ENCODE results near the gene DOP1A. TPM values are rescaled to one million over a fixed set of nuclear protein-coding genes. Genes with fewer than 3 reads are reported as not detected.

Gene DOP1A
- total RNA-seq, 1 experiment from 2014 or later, result 50.2 TPM

GRCh38 chr6:83117802-83118201 is 50.3 kb downstream of the DOP1A start:
- H3K4me3 ChIP-seq (ENCODE audit: low read length), result no peak overlapping the region
- no peaks in the 10 kb centered on the region for H3K9me3 ChIP-seq (ENCODE audit: low read length)
- H3K27ac ChIP-seq (ENCODE audit: low read length), result 0 out of 2 replicates have a peak overlapping the region, but pooled peaks have one; percentile 21
- H3K27me3 ChIP-seq (ENCODE audit: low read length), result no peaks in the 10 kb centered on the region
- H3K4me2 ChIP-seq (ENCODE audit: low read depth, low read length, poor library complexity, severe bottlenecking), result no peak overlapping the region
- H3K9me2 ChIP-seq (replicated peaks; ENCODE audit: insufficient read depth, low read length), result no peaks in the 10 kb centered on the region
- H3K9ac ChIP-seq (ENCODE audit: low read length), result no peak overlapping the region
- H3K79me2 ChIP-seq (ENCODE audit: low read length), result peaks cover 2% of the 10 kb centered on the region; the same call in 1 of the 2 replicates
- no peaks in the 10 kb centered on the region for H4K20me1 ChIP-seq (ENCODE audit: insufficient read depth, low read depth, low read length)
- no peak overlapping the region for H2AFZ ChIP-seq (ENCODE audit: low read length)
- DNase-seq, result peak; percentile 50
- H3K36me3 ChIP-seq (ENCODE audit: insufficient read depth, low read length), result peaks cover 13% of the 10 kb centered on the region; the same call in 1 of the 2 replicates
- peaks cover 8% of the 10 kb centered on the region for H3K4me1 ChIP-seq (ENCODE audit: low read length)

GRCh38 chr6:83119742-83120300 is 52.4 kb downstream of the DOP1A start:
- Histone ChIP-seq H3K4me1 (ENCODE audit: low read length) (peaks cover 8% of the 10 kb centered on the region), H3K27ac (ENCODE audit: low read length) (no peak overlapping the region), H4K20me1 (ENCODE audit: insufficient read depth, low read depth, low read length) (no peaks in the 10 kb centered on the region), H2AFZ (ENCODE audit: low read length) (no peak overlapping the region), H3K79me2 (ENCODE audit: low read length) (peaks cover 2% of the 10 kb centered on the region; the same call in 1 of the 2 replicates), H3K4me2 (ENCODE audit: low read depth, low read length, poor library complexity, severe bottlenecking) (no peak overlapping the region), H3K9me2 (replicated peaks; ENCODE audit: insufficient read depth, low read length) (no peaks in the 10 kb centered on the region), H3K36me3 (ENCODE audit: insufficient read depth, low read length) (peaks cover 27% of the 10 kb centered on the region; the same call in 1 of the 2 replicates), H3K9me3 (ENCODE audit: low read length) (no peaks in the 10 kb centered on the region), H3K27me3 (ENCODE audit: low read length) (no peaks in the 10 kb centered on the region), H3K4me3 (ENCODE audit: low read length) (no peak overlapping the region), H3K9ac (ENCODE audit: low read length) (no peak overlapping the region)
- no peak for DNase-seq

GRCh38 chr6:83124553-83124952 is 57.1 kb downstream of the DOP1A start:
- Histone ChIP-seq H3K4me3 (ENCODE audit: low read length) (no peak overlapping the region), H3K27me3 (ENCODE audit: low read length) (no peaks in the 10 kb centered on the region), H3K4me1 (ENCODE audit: low read length) (no peaks in the 10 kb centered on the region), H4K20me1 (ENCODE audit: insufficient read depth, low read depth, low read length) (no peaks in the 10 kb centered on the region), H3K27ac (ENCODE audit: low read length) (no peak overlapping the region), H3K79me2 (ENCODE audit: low read length) (no peaks in the 10 kb centered on the region), H3K9me2 (replicated peaks; ENCODE audit: insufficient read depth, low read length) (no peaks in the 10 kb centered on the region), H3K4me2 (ENCODE audit: low read depth, low read length, poor library complexity, severe bottlenecking) (no peak overlapping the region), H3K9ac (ENCODE audit: low read length) (no peak overlapping the region), H3K36me3 (ENCODE audit: insufficient read depth, low read length) (peaks cover 54% of the 10 kb centered on the region; the same call in 1 of the 2 replicates), H3K9me3 (ENCODE audit: low read length) (no peaks in the 10 kb centered on the region), H2AFZ (ENCODE audit: low read length) (no peak overlapping the region)
- no peak for DNase-seq

GRCh38 chr6:83125425-83125824 is 58.0 kb downstream of the DOP1A start:
- H3K27me3 ChIP-seq (ENCODE audit: low read length), result no peaks in the 10 kb centered on the region
- H3K9ac ChIP-seq (ENCODE audit: low read length), result no peak overlapping the region
- no peaks in the 10 kb centered on the region for H4K20me1 ChIP-seq (ENCODE audit: insufficient read depth, low read depth, low read length)
- H3K36me3 ChIP-seq (ENCODE audit: insufficient read depth, low read length), result peaks cover 58% of the 10 kb centered on the region; the same call in 1 of the 2 replicates
- H3K4me2 ChIP-seq (ENCODE audit: low read depth, low read length, poor library complexity, severe bottlenecking), result no peak overlapping the region
- no peak overlapping the region for H3K4me3 ChIP-seq (ENCODE audit: low read length)
- H3K4me1 ChIP-seq (ENCODE audit: low read length), result no peaks in the 10 kb centered on the region
- H3K79me2 ChIP-seq (ENCODE audit: low read length), result no peaks in the 10 kb centered on the region
- H3K9me2 ChIP-seq (replicated peaks; ENCODE audit: insufficient read depth, low read length), result no peaks in the 10 kb centered on the region
- no peaks in the 10 kb centered on the region for H3K9me3 ChIP-seq (ENCODE audit: low read length)
- DNase-seq, result no peak
- H2AFZ ChIP-seq (ENCODE audit: low read length), result no peak overlapping the region
- H3K27ac ChIP-seq (ENCODE audit: low read length), result no peak overlapping the region

GRCh38 chr6:83126223-83126622 is 58.8 kb downstream of the DOP1A start:
- Histone ChIP-seq H3K36me3 (ENCODE audit: insufficient read depth, low read length) (peaks cover 57% of the 10 kb centered on the region; the same call in 1 of the 2 replicates), H3K4me1 (ENCODE audit: low read length) (no peaks in the 10 kb centered on the region), H4K20me1 (ENCODE audit: insufficient read depth, low read depth, low read length) (no peaks in the 10 kb centered on the region), H3K9ac (ENCODE audit: low read length) (no peak overlapping the region), H3K27me3 (ENCODE audit: low read length) (no peaks in the 10 kb centered on the region), H3K4me2 (ENCODE audit: low read depth, low read length, poor library complexity, severe bottlenecking) (no peak overlapping the region), H3K27ac (ENCODE audit: low read length) (no peak overlapping the region), H2AFZ (ENCODE audit: low read length) (no peak overlapping the region), H3K79me2 (ENCODE audit: low read length) (no peaks in the 10 kb centered on the region), H3K9me3 (ENCODE audit: low read length) (no peaks in the 10 kb centered on the region), H3K9me2 (replicated peaks; ENCODE audit: insufficient read depth, low read length) (no peaks in the 10 kb centered on the region), H3K4me3 (ENCODE audit: low read length) (no peak overlapping the region)
- DNase-seq, result no peak

GRCh38 chr6:83126807-83127206 is 59.3 kb downstream of the DOP1A start:
- H3K4me1 ChIP-seq (ENCODE audit: low read length), result no peaks in the 10 kb centered on the region
- H3K27ac ChIP-seq (ENCODE audit: low read length), result no peak overlapping the region
- H3K9me3 ChIP-seq (ENCODE audit: low read length), result no peaks in the 10 kb centered on the region
- H3K36me3 ChIP-seq (ENCODE audit: insufficient read depth, low read length), result peaks cover 58% of the 10 kb centered on the region; the same call in 1 of the 2 replicates
- H3K27me3 ChIP-seq (ENCODE audit: low read length), result no peaks in the 10 kb centered on the region
- no peak overlapping the region for H3K4me2 ChIP-seq (ENCODE audit: low read depth, low read length, poor library complexity, severe bottlenecking)
- H3K9ac ChIP-seq (ENCODE audit: low read length), result no peak overlapping the region
- no peaks in the 10 kb centered on the region for H3K9me2 ChIP-seq (replicated peaks; ENCODE audit: insufficient read depth, low read length)
- no peaks in the 10 kb centered on the region for H4K20me1 ChIP-seq (ENCODE audit: insufficient read depth, low read depth, low read length)
- DNase-seq, result no peak
- no peak overlapping the region for H3K4me3 ChIP-seq (ENCODE audit: low read length)
- no peaks in the 10 kb centered on the region for H3K79me2 ChIP-seq (ENCODE audit: low read length)
- H2AFZ ChIP-seq (ENCODE audit: low read length), result no peak overlapping the region

- H3K4me1 ChIP-seq (ENCODE audit: low read length), result no peaks in the 10 kb centered on the region
- no peaks in the 10 kb centered on the region for H4K20me1 ChIP-seq (ENCODE audit: insufficient read depth, low read depth, low read length)
- no peak overlapping the region for H3K9ac ChIP-seq (ENCODE audit: low read length)
- H3K9me2 ChIP-seq (replicated peaks; ENCODE audit: insufficient read depth, low read length), result no peaks in the 10 kb centered on the region
- no peak overlapping the region for H3K4me2 ChIP-seq (ENCODE audit: low read depth, low read length, poor library complexity, severe bottlenecking)
- H3K4me3 ChIP-seq (ENCODE audit: low read length), result no peak overlapping the region
- no peaks in the 10 kb centered on the region for H3K27me3 ChIP-seq (ENCODE audit: low read length)
- H2AFZ ChIP-seq (ENCODE audit: low read length), result no peak overlapping the region
- H3K27ac ChIP-seq (ENCODE audit: low read length), result no peak overlapping the region
- H3K79me2 ChIP-seq (ENCODE audit: low read length), result no peaks in the 10 kb centered on the region
- H3K9me3 ChIP-seq (ENCODE audit: low read length), result no peaks in the 10 kb centered on the region
- H3K36me3 ChIP-seq (ENCODE audit: insufficient read depth, low read length), result peaks cover 62% of the 10 kb centered on the region; the same call in 1 of the 2 replicates
- no peak for DNase-seq
Measured at GRCh38 chr6:83127258-83127657, 59.8 kb downstream of the DOP1A start.

- DNase-seq, result no peak
- no peak overlapping the region for H3K27ac ChIP-seq (ENCODE audit: low read length)
- no peaks in the 10 kb centered on the region for H3K9me2 ChIP-seq (replicated peaks; ENCODE audit: insufficient read depth, low read length)
- no peaks in the 10 kb centered on the region for H3K79me2 ChIP-seq (ENCODE audit: low read length)
- H3K27me3 ChIP-seq (ENCODE audit: low read length), result no peaks in the 10 kb centered on the region
- no peak overlapping the region for H3K4me2 ChIP-seq (ENCODE audit: low read depth, low read length, poor library complexity, severe bottlenecking)
- H3K9me3 ChIP-seq (ENCODE audit: low read length), result no peaks in the 10 kb centered on the region
- peaks cover 62% of the 10 kb centered on the region; the same call in 1 of the 2 replicates for H3K36me3 ChIP-seq (ENCODE audit: insufficient read depth, low read length)
- H4K20me1 ChIP-seq (ENCODE audit: insufficient read depth, low read depth, low read length), result no peaks in the 10 kb centered on the region
- H3K4me3 ChIP-seq (ENCODE audit: low read length), result no peak overlapping the region
- no peak overlapping the region for H3K9ac ChIP-seq (ENCODE audit: low read length)
- no peaks in the 10 kb centered on the region for H3K4me1 ChIP-seq (ENCODE audit: low read length)
- H2AFZ ChIP-seq (ENCODE audit: low read length), result no peak overlapping the region
Measured at GRCh38 chr6:83127976-83128375, 60.5 kb downstream of the DOP1A start.
